Measurements from ENCODE around the gene GAL3ST2.
"Not testable (repeated sequence)": the region's sequence is repeated elsewhere in the genome, so short reads cannot be mapped to it uniquely, and the experiment has no call there.

GRCh38 chr2:241806217-241806616 lies 29.6 kb downstream of the GAL3ST2 start:
- TF ChIP-seq CTCF (IDR thresholded peaks at IDR 0.05; ENCODE audit: insufficient read depth, low read length, poor library complexity, severe bottlenecking); EZH2phosphoT487 (conservative IDR thresholded peaks at IDR 0.05; ENCODE audit: low read length): not testable (repeated sequence)

Data from SU-DHL-6 (cell line).